HS-5 (cell line): Measurements from ENCODE around the gene C4A.
"Not testable (repeated sequence)": the region's sequence is repeated elsewhere in the genome, so short reads cannot be mapped to it uniquely, and the experiment has no call there.

Experiments used
- DNase-seq: peaks from one replicate; pipeline ENCODE4 v3.0.0-alpha.2; 2012; ENCODE audit warnings: low read depth

The C4A gene

GRCh38 chr6:31980998-31981397 is 859 bp upstream of the C4A start:
- not testable (repeated sequence) for DNase-seq

DNA sequence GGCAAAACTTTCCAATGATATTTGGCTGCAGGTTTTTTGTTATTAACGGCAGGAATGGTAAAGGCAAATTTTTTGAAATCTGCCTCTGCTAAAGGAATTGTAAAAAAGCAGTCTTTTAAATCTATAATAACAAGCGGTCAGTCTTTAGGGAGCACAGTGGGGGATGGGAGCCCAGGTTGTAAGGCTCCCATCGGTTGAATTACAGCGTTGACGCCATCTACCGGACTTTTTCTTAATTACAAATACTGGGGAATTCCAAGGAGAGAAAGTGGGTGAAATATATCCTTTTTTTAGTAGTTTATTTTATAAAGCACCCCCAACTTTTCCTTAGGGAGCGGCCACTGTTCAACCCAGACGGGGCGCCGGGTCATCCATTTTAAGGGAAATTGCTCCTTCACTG is 7.5 kb downstream of the C4A start:
- not testable (repeated sequence) for DNase-seq

GRCh38 chr6:31994421-31994820 is 12.6 kb downstream of the C4A start:
- not testable (repeated sequence) for DNase-seq

- DNase-seq: not testable (repeated sequence)
Measured at GRCh38 chr6:31996385-31996784, 14.5 kb downstream of the C4A start.

- not testable (repeated sequence) for DNase-seq
Measured at GRCh38 chr6:32002546-32003268, 20.9 kb downstream of the C4A start.

GRCh38 chr6:32003301-32003700 is 21.4 kb downstream of the C4A start:
- DNase-seq: not testable (repeated sequence)

DNA sequence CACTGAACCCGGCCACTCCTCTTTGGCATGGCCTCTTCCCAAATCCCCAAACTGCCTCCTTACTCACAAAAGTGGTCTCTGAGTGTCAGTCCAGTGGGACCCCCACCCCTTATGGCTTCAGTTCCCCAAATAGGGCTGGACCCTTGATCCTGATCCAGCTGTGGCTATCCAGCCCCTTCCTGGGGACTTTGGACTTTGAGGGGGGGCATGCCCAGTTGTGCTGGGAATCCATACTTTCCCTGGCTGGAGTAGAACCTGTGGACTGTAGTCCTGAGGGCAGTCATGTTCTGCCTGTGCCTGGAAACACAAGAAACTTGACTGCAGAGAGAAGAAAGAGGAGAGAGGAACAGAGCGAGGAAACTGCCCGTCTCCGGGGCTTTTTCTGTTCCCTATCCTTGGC is 22.5 kb downstream of the C4A start:
- not testable (repeated sequence) for DNase-seq

GRCh38 chr6:32004864-32005537 is 23.1 kb downstream of the C4A start:
- DNase-seq: not testable (repeated sequence)

DNA sequence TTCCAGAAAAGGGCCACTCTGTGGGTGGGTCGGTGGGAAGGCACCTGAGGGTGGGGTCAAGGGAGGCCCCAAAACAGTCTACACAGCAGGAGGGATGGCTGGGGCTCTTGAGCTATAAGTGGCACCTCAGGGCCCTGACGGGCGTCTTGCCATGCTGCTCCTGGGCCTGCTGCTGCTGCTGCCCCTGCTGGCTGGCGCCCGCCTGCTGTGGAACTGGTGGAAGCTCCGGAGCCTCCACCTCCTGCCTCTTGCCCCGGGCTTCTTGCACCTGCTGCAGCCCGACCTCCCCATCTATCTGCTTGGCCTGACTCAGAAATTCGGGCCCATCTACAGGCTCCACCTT is 23.7 kb downstream of the C4A start:
- not testable (repeated sequence) for DNase-seq

DNA sequence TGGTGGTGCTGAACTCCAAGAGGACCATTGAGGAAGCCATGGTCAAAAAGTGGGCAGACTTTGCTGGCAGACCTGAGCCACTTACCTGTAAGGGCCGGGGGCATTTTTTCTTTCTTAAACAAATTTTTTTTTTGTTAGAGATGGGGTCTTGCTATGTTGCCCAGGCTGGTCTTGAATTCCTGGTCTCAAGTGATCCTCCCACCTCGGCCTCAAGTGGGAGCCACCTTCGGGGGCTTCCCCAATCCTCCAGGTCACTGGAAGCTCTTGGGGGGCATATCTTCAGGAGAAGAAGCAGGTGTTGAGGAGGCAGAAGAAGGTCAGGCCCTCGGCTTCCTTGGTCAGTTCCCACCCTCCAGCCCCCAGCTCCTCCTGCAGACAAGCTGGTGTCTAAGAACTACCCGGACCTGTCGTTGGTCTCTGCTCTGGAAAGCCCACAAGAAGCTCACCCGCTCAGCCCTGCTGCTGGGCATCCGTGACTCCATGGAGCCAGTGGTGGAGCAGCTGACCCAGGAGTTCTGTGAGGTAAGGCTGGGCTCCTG is 24.2 kb downstream of the C4A start:
- not testable (repeated sequence) for DNase-seq

- DNase-seq: not testable (repeated sequence)
Measured at GRCh38 chr6:32007086-32007485, 25.2 kb downstream of the C4A start.

- DNase-seq: not testable (repeated sequence)
Measured at GRCh38 chr6:32008037-32008436, 26.2 kb downstream of the C4A start.

- not testable (repeated sequence) for DNase-seq
Measured at GRCh38 chr6:32008616-32009015, 26.8 kb downstream of the C4A start.

DNA sequence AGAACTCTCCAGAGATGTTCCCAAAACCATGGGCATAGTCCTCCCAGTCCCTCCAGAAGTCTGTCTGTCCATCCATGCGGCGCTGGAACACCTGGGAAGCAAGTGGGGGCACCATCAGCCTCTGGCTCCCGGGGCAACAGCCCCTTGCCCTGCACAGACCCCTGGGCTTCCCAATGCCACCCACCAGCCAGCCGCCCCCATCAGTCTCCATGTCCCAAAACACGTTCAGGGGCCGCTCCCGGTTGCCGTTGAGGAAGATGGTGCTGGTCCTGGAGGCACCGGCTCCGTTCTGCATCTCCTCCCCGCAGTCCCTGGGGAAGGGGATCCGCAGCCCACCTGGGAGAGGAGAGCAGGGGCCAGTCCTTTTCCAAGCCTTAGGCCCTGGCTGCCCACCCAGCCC is 27.7 kb downstream of the C4A start:
- DNase-seq: not testable (repeated sequence)

DNA sequence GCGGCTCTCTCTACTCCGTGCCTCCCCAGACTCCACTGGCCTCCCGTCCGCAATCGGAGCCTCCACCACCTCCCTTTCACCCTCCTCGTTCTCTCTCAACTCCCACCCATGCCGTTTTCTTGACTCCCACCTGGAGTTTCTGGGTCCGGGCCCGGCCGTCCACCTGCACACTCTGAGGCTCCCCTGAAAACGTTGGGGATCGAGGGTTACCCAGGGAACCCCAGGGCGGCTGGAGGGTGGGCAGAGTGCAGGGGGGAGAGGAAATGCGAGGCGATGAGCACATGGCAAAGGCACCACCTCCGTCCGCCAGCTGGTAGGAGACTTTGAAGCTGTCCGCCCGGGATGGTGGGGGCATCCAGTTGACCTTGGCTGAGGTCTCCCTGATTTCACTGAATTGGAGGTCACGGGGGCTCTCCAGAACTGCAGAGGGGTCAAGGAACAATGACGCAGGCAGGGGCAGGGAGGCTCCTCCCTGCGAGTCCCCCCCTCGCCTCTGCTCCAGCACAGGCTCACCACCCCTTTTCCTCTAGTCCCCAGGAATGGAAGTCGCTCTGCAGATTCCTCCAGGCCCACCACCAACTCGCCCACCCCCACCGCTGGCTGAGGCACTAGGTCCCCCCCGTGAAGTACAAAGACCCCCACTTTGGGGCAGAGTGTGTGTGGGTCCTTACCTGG is 29.1 kb downstream of the C4A start:
- not testable (repeated sequence) for DNase-seq

DNA sequence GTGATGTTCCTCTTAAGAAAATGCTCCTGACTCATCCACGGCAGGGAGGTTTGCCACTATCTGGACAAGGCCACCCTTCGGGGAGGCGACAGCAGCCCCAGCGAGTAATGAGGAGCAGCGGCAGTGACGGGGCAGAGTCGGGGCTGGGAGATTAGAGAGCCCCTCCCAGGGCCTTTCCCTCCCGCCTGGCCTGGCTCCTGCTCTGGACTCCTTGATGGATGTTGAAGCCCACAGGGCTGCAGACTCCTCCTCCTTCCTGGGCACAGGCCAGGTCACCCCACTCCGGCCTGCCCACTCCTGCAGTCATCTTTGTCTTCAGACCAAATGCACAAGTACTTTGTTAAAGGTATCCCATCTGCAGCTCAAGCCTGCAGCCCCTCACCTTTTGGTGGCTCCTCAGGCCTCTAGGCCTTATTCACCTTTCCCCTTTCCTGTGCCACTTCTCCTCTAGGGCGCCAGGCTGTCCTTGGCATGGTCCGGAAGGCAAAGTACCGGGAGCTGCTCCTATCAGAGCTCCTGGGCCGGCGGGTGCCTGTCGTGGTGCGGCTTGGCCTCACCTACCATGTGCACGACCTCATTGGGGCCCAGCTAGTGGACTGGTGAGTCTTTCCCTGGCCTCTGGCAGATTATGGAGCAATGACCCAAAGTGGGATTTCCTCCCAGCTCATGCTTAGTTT is 31.2 kb downstream of the C4A start:
- DNase-seq: not testable (repeated sequence)

DNA sequence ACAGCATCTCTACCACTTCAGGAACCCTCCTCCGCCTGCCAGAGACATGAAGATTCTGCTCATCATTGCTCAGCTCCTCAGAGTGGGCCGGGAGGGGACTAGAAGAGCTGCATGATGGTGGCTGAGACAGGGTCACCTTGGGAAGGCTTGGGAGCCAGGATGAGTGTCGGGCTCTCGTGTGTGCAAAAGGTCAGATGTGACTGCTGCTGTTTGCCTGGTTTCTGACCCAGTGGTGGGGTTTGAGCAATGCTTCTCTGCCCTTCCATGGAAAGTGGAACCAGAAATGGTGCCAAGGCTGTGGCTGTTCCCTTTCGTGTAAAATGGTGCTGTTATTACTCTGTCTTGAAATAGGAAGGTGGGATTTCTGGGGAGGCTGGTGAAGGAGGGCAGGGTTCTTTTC is 31.9 kb downstream of the C4A start:
- not testable (repeated sequence) for DNase-seq

GRCh38 chr6:32014547-32014946 is 32.7 kb downstream of the C4A start, which contains the start of gene C4B:
Gene C4B, plus strand, starts transcription at chr6:32014795. Its CDS starts 51 bp downstream, at chr6:32014846.
- DNase-seq: not testable (repeated sequence)

DNA sequence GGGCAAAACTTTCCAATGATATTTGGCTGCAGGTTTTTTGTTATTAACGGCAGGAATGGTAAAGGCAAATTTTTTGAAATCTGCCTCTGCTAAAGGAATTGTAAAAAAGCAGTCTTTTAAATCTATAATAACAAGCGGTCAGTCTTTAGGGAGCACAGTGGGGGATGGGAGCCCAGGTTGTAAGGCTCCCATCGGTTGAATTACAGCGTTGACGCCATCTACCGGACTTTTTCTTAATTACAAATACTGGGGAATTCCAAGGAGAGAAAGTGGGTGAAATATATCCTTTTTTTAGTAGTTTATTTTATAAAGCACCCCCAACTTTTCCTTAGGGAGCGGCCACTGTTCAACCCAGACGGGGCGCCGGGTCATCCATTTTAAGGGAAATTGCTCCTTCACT is 40.2 kb downstream of the C4A start:
- DNase-seq: not testable (repeated sequence)

DNA sequence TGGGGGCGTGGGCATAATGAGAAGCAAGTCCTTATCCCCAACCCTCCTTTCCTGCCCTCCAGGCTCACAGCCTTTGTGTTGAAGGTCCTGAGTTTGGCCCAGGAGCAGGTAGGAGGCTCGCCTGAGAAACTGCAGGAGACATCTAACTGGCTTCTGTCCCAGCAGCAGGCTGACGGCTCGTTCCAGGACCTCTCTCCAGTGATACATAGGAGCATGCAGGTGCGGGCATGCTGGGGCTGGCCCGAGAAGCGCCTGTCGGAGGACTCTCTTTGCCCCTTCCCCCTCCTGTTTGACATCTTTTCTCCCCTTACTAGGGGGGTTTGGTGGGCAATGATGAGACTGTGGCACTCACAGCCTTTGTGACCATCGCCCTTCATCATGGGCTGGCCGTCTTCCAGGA is 46.8 kb downstream of the C4A start:
- DNase-seq: not testable (repeated sequence)

DNA sequence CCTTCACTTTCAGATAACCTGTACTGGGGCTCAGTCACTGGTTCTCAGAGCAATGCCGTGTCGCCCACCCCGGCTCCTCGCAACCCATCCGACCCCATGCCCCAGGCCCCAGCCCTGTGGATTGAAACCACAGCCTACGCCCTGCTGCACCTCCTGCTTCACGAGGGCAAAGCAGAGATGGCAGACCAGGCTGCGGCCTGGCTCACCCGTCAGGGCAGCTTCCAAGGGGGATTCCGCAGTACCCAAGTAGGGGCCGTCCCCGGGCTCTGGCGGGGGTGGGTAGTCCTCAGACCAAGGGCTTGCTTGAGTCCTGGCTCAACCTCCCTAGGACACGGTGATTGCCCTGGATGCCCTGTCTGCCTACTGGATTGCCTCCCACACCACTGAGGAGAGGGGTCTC is 47.7 kb downstream of the C4A start:
- DNase-seq: not testable (repeated sequence)
